Measurements from ENCODE around the gene SLC5A11.
"Not testable (repeated sequence)": the region's sequence is repeated elsewhere in the genome, so short reads cannot be mapped to it uniquely, and the experiment has no call there.

SLC5A11 gene

DNA sequence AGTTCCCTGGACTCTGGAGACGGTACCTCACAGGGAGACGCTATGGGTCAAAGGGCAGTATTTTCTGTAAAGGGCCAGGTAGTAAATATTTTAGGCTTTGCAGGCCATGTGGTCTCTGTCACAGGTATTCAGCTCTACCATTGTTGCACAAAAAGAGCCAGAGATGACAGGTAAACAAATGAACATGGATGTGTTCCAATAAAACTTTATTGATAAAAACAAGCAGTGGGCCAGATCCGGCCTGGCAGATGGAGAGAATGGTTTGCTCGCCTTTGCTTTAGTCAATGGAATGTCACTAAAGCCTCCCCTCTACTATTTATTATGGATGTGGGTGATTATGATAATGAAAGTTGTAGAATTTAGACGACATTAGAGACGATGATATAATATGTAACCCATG lies 8.9 kb upstream of the SLC5A11 start:
- DNase-seq: no peak

DNA sequence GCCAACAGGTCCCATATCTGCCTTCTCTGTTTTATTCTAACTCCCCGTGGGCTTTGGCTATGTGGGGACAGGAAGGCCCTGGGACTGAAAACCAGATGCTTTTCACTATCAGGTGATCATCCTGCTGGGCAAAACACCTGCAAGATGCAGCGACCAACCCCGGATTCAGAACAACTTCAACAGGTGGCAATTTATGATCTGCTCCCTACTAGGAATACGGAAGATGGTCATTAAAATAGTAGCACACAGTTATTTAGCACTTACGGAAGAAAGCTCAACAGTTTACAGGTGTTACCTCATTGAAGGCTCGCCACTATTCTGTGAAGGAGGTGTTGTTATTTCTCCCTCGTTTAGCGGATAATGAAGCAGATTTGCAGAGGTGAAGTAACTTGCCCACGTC lies 7.8 kb upstream of the SLC5A11 start:
- DNase-seq: no peak

DNA sequence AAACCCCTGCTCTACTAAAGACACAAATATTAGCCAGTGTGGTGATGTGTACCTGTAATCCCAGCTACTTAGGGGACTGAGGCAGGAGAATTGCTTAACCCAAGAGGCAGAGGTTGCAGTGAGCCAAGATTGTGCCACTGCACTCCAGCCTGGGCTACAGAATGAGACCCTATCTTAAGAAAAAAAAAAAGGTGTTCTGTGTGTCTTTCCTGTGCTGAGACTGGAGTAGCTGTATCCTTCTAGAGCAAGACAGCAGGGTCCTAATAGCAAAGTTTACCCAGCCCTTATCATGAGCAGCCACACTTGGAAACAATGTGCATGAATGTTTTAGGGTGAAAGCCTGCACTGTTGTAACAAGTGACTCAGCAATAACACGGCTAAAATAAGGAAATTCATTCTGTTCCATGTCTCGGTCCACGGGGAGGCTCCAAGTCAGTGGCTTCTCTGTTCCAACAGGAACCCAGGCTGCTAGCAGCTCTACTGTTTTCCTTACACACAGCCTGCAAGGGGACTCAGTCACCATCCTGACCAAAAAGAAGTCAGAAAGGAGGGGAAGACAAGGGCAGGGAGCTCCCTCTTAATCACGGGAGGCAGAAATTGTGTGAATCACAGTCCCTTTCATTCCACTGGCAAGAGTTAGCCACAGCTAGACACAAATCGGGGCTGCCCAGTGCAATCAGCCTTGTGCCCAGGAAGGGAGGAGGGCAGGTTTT lies 7.1 kb upstream of the SLC5A11 start:
- DNase-seq: no peak

DNA sequence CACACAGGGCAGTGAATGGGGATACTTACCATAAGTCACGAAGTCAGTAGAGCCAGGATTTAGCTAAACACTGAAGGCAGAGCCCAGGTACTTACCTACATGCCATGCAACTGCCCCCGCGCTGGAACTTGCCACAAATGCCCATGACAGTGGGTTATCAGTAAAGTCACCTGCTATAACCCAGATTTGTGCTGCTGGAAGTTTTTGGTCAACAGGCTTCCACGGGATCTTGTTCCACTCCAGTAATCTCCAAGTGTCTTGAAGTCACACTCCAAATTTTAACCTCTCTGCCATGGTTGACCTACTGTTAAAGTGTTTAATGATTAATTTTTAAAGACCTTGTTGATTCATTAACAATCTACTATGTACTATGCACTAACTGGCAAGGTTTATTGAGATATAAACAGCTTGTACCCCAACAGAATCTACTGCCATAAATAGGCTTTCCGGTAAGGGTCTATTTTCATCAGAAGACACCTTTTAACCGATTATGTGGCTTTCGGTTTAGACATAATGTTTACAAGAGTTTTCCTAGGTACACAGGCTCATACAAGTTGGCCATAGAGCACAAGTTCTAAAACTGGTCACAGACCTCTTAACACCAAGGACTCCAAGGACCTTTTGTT lies 6.3 kb upstream of the SLC5A11 start:
- no peak for DNase-seq

DNA sequence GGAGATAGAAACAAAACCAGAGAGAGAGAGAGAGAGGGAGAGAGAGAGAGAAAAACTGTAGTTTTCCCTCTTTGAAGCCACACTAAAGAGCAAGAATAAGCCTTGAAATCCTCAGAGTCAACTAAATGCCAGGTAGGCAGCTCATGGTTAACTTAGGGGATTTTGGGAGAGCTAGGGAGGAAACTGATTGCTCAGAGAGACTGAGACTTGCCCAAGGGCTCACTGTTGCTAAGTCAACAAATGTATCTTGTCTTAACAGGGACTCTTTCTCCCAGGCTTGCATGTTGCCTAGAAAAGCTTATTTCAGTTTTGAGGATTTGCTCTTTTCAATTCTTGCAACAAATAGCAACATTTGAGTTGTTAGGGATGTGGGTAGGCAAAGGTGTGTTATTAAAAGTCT lies 4.5 kb upstream of the SLC5A11 start:
- DNase-seq: no peak

DNA sequence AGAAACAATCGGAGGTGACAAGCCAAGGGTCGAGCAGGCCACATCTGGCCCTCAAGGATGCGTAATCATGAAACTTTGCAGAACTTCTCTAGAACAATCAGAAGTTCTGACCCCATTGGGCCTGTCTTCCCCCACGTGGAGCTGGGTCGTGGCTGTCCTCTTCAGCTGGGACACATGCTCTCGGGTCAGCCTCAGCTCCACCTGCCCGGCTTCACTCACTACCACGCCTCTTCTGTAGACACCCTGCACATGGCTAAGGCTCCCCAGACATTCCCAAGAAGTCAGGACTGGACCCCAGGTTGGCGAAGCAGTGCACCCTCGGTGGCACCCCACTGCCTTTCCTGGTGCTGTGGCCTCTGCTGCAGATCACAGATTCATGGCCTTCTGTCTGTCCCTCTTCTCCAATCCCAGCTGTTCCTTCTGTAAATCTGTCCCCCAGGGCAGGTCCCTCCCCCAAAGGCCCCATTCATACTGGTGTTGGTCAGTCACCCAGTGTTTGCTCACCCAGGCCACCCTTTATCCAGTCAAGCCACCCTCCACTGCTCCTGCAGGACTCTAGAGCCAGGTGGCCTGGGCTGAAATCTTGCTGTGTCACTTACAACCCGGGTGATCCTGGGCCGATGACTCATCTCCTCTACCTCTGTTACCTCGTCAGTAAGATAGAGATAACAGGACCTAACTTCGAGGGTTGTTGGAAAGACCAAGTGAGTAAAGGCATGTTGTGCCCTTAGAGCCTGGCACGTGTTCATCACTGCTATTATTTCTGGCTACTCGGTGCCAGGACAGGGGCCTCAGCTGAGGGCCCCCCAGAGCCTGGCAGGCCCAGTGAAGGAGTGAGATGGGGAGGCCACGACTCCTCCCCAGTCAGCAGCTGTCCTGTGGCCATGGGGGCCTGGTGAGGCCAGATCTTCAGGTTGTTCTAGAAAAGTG lies 1.4 kb upstream of the SLC5A11 start:
- DNase-seq: no peak

DNA sequence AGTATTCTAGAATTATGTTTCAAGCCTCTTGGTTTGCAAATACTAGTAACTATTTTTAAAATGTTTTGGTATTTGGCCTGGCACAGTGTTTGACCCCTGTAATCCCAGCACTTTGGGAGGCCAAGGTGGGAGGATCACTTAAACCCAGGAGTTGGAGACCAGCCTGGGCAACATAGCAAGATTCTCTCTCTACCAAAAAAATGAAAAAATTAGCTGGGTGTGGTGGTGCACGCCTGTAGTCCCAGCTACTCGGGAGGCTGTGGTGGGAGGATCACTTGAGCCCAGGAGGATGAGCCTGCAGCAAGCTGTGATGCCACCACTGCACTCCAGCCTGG lies 765 bp upstream of the SLC5A11 start:
- DNase-seq: not testable (repeated sequence)

DNA sequence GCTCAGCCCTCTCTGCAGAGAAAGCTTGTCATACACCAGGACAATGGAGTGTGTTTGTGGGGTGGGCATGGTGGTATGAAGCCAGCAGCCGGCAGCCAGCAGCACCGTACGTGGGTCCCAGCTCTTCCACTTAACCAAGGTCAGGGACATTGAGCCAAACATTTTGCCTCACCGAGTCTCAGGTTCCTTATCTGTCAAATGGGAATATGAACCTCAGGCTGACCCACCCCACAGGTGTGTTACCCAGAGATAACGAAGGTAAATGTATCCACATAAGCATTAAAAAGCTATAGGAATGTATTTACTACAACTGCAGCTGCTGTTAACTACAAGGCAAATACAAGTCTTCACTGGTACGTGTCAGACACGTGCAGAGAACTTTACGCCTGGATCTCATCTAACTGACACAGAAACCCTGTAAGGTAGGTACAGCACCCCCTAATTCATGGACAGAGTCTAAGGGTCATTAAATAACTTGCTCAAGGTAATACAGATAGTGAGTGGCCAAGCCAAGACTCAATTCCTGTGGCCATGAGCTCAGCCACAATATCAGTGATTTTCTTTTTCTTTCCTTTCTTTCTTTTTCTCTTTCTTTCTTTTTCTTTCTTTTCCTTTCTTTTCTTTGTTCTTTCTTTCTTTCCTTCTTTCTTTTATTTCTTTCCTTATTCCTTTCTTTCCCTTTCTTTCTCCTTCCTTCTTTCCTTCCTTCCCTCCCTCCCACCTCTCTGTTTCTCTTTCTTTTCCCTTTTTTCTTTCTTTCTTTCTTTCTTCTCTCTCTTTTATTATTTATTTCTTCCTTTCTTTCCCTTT lies 990 bp downstream of the SLC5A11 start:
- no peak for DNase-seq

DNA sequence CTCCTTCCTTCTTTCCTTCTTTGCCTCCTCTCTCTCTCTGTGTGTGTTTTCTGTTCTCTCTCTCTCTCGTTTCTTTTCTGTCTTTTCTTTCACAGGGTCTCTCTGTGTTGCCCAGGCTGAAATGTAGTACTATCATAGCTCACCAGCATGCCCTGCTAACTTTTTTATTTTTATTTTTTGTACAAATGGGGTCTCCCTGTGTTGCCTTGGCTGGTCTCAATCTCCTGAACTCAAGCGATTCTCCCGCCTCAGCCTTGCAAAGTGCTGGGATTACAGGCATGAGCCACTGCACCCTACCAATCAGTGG lies 1.5 kb downstream of the SLC5A11 start:
- DNase-seq: no peak

DNA sequence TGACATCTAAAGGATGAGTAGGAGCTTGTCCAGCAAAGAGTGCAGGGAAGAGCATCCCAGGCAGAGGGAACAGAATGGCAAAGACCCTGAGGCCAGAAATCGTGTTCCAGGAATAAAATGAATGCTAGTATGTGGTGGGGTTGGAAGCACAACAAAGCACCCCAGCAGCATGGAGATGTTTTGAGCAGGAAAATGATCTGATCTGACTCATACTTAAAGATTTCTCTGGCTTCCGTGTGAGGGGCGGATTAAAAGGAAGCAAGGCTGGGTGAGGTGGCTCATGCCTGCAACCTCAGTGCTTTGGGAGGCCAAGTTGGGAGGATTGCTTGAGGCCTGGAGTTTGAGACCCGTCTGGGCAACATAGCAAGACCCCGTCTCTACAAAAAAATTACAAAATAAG lies 2.3 kb downstream of the SLC5A11 start:
- no peak for DNase-seq

DNA sequence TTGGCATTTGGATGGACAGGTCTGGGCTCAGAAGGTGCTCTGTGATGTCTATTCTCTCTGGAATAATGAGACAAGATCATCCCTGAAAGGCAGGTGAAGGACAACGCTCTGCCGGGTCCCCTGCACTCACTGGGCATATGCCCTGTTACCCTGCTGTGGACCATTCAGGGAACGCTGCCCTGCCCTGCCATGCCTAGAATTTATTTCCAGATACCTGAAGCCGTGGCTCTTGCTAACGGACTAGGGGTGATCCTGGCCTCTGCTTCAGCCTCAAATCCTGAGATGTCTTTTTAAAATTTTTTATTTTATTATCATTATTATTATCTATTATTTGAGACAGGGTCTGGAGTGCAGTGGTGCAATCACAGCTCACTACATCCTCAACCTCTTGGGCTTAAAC lies 3.9 kb downstream of the SLC5A11 start:
- no peak for DNase-seq

DNA sequence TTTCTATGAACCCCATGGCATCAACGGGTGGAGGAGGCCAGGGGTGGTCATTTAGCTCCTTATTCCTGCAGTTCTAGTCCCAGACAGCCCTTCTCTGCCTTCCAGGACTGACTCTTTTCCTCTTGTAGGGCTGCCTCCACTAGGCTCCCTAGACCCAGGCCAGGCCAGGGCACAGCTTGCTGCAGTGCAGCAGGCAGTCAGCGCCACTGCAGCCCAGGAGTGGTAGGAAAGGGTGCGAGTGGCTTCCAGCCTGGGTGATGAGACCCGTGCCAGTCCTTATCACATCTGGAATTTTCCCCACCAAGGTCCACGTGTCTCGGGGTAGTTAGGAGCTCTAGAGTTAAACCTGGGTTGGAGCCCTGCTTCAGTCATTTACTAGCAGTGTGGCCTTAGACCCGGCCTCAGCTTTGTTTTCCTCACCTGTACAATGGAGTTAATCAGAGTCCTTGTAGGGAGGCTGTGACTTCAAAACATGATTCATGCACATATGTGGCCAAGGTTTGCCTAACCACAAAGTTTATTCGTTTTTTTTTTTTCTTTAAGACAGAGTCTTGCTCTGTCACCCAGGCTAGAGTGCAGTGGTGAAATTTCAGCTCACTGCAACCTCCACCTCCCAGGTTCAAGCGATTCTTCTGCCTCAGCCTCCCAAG lies 4.7 kb downstream of the SLC5A11 start:
- DNase-seq: no peak

DNA sequence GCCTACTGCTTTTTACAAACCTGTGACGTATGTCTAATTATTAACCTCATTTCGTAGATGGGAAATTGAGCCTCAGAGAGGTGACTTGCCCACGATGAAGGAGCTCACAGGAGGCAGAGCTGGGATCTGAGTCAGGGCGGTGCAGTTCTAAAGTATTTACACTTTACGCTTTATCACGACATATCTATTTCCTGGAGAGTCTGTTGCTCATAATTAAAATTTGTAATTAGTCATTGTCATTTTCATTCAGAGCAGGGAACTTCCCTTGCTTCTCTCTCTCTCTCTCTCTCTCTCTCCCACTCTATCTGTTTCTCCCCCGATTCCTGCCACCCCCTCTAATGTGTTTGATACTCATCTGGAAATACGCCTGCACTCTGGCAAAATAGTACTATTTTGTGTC lies 5.9 kb downstream of the SLC5A11 start:
- DNase-seq: no peak

DNA sequence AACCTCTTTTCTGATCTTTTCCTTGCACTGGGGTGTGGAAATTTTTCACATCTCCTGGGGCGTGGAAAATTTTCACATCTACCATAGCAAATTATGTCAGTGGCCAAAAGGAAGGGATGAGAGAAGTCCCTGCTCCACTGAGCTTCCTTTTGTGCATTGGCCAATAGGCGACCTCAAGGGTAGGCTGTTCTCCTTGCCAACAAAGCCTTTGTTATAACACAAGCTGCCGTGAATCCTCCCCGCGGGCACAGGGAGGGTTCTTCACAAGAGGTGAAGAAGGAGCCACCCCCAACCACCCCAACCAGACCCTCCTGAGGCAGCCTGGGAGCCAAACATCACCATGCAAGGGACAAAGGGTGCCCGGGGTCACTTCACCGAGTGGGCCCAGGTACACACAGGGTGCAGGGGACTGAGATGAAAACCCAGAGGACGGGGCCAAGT lies 6.5 kb downstream of the SLC5A11 start:
- no peak for DNase-seq

DNA sequence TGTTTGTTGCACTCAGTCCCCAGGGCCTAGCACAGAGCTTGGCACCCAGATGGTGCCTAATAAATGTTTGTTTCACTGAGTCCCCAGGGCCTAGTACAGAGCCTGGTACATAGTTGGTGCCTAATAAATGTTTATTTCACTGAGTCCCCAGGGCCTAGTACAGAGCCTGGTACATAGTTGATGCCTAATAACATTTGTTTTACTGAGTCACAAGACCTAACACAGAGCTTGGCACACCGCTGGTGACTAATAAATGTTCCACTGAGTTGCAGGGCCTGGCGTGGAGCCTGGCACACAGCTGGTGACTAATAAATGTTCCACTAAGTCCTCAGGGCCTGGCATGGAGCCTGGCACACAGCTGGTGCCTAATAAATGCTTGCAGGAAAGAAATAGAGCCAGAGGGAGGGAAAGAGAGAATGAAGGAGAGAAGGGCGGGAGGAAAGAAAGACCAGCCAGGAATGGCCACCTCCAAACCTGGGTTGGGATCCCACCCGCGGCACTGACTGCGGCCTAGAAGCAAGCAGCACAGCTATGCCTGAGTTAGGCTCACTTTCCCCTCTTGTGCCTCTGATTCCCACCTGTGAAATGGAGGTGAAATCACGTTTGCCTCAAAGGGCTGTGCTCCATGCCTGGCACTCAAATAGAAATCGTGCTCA lies 7.5 kb downstream of the SLC5A11 start:
- DNase-seq: no peak

DNA sequence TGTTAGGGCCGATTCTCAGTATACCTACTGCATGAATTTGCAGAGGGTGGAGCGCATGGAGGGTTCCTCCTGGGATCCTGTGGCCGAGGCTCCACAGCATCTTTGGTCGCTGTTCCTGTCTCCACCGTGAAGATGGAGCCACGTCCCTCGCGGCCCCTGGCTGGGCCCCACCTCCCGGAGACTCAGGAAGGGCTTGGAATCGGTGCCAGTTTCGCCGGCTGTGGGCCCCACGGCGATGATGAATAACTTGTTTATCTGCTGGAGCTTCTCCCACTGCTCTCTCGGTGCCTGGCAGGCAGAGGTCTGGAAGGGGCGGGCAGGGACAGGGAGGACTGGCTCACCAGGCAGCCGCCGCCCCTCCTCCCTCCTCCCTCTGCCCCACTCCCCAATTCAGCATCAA lies 8.1 kb downstream of the SLC5A11 start:
- no peak for DNase-seq

DNA sequence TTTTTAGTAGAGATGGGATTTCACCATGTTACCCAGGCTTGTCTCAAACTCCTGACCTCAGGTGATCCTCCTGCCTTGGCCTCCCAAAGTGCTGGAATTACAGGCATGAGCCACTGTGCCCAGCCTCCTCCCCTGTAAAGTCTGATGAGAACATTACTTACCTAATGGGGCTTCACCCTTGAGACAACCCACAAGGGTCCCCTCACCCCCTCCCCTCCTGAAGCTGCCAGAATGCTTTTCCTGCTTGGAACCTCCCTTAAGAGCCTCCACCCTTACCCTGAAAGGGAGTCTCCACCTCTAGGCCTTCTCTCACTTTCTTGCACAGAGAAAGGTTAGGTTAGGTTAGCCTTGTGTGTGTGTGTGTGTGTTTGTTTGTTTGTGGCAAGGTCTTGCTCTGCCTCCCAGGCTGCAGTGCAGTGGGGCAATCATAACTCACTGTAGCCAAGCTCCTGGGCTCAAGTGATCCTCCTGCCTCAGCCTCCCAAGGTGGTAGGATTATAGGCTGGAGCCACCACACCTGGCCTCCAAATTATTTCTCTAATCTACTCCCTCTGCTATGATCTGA lies 8.9 kb downstream of the SLC5A11 start:
- DNase-seq: no peak

DNA sequence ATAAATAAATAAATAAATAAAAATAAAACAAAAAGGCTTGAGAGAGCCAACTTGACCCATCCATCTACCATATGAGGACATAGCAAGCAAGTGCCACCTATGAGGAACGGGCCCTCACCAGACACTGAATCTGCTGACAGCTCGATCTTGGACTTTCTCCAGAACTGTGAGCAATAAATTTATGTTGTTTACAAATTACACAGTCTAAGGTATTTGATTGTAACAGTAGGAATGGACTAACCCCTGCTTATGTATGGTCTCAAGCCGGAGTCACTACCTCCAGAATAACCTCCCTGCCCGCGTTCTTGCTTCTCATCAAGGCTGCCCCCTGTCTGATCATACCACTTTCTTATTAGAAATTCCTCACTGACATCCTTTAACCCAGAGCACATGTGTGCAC lies 9.9 kb downstream of the SLC5A11 start:
- no peak for DNase-seq

DNA sequence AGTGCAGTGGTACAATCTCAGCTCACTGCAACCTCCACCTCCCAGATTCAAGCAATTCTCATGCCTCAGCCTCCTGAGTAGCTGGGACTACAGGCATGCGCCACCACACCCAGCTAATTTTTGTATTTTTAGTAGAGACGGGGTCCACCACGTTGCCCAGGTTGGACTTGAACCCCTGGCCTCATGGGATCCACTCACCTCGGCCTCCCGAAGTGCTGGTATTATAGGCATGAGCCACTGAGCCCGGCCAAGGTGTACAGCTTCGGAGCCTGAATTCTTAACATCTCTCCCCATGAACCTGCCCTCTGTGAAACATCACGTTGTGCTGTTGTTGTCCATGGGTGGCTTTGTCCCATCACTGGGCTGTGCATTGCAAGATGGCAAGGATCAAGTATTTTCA lies 11.1 kb downstream of the SLC5A11 start:
- not testable (repeated sequence) for DNase-seq

DNA sequence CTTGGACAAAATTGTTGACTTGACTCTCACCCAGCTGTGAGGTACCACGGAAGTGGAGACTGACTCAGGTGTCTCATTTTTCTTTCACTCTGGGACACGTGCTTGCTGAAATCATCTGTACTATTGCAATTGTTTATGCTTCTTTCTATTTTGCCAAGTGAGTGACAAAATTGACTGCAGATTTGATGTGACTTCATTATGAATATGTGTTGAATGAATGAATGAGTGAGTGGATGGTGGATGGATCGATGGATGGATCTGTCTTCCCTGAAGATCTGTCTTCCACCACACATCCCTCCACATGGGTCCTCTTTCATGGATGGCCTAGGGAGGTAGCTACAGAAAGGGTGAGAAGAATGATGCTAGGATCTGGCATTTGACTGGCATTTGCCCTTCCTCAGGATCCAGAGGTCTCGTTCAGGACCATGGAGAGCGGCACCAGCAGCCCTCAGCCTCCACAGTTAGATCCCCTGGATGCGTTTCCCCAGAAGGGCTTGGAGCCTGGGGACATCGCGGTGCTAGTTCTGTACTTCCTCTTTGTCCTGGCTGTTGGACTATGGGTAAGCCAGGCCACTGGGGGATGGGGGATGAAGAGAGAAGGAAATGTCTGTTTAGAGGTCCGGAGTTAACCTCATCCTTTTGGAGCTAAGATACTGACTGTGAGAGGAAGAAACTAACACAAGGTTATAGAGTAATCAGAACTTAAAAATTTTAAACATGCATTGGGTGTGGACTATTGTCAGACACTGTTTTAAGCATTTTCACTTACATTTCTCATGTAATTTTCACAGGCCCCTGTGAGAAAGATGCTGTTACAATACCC lies 12.7 kb downstream of the SLC5A11 start:
- DNase-seq: peak in 1 of 2 donors; percentile 8

DNA sequence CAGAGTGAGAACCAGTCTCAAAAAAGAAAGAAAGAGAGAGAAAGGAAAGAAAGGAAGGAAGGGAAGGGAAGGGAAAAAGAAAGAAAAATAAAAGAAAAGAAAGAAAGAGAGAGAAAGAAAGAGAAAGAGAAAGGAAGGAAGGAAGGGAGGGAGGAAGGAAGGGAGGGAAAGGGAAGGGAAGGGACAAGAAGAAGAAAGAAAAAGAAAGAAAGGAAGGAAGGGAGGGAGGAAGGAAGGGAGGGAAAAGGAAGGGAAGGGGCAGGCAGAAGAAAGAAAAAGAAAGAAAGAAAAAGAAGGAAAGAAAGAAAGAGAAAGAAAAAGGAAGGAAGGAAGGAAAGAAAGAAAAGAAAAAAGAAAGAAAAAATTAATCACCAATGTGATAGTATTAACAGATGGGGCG lies 15.7 kb downstream of the SLC5A11 start:
- DNase-seq: no peak

Data from CD4-positive, alpha-beta T cell treated with Interleukin-4 for 1 hour (primary cell).